Measurements from ENCODE around the gene ABCA10. TPM values are rescaled to one million over a fixed set of nuclear protein-coding genes. Genes with fewer than 3 reads are reported as not detected.

ABCA10 gene
- total and polyA plus RNA-seq, 2 of the 13 experiments (the other 11 are each of a cell fraction or from before 2014, with no cell fraction given) = 0.02 to 0.08 TPM

- TF ChIP-seq, protein P1, sequence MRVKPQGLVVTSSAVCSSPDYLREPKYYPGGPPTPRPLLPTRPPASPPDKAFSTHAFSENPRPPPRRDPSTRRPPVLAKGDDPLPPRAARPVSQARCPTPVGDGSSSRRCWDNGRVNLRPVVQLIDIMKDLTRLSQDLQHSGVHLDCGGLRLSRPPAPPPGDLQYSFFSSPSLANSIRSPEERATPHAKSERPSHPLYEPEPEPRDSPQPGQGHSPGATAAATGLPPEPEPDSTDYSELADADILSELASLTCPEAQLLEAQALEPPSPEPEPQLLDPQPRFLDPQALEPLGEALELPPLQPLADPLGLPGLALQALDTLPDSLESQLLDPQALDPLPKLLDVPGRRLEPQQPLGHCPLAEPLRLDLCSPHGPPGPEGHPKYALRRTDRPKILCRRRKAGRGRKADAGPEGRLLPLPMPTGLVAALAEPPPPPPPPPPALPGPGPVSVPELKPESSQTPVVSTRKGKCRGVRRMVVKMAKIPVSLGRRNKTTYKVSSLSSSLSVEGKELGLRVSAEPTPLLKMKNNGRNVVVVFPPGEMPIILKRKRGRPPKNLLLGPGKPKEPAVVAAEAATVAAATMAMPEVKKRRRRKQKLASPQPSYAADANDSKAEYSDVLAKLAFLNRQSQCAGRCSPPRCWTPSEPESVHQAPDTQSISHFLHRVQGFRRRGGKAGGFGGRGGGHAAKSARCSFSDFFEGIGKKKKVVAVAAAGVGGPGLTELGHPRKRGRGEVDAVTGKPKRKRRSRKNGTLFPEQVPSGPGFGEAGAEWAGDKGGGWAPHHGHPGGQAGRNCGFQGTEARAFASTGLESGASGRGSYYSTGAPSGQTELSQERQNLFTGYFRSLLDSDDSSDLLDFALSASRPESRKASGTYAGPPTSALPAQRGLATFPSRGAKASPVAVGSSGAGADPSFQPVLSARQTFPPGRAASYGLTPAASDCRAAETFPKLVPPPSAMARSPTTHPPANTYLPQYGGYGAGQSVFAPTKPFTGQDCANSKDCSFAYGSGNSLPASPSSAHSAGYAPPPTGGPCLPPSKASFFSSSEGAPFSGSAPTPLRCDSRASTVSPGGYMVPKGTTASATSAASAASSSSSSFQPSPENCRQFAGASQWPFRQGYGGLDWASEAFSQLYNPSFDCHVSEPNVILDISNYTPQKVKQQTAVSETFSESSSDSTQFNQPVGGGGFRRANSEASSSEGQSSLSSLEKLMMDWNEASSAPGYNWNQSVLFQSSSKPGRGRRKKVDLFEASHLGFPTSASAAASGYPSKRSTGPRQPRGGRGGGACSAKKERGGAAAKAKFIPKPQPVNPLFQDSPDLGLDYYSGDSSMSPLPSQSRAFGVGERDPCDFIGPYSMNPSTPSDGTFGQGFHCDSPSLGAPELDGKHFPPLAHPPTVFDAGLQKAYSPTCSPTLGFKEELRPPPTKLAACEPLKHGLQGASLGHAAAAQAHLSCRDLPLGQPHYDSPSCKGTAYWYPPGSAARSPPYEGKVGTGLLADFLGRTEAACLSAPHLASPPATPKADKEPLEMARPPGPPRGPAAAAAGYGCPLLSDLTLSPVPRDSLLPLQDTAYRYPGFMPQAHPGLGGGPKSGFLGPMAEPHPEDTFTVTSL (CRISPR knock-in tag; IDR thresholded peaks at IDR 0.05; ENCODE audit: borderline replicate concordance) = peak; percentile 58; the same call in 1 of the 2 replicates
- no peak for TF ChIP-seq MTA3 (CRISPR knock-in tag; IDR thresholded peaks at IDR 0.05)
- TF ChIP-seq, protein P2, sequence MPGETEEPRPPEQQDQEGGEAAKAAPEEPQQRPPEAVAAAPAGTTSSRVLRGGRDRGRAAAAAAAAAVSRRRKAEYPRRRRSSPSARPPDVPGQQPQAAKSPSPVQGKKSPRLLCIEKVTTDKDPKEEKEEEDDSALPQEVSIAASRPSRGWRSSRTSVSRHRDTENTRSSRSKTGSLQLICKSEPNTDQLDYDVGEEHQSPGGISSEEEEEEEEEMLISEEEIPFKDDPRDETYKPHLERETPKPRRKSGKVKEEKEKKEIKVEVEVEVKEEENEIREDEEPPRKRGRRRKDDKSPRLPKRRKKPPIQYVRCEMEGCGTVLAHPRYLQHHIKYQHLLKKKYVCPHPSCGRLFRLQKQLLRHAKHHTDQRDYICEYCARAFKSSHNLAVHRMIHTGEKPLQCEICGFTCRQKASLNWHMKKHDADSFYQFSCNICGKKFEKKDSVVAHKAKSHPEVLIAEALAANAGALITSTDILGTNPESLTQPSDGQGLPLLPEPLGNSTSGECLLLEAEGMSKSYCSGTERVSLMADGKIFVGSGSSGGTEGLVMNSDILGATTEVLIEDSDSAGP (CRISPR knock-in tag; IDR thresholded peaks at IDR 0.05; ENCODE audit: borderline replicate concordance) = no peak
- TF ChIP-seq ZNF616 (CRISPR knock-in tag; IDR thresholded peaks at IDR 0.05; ENCODE audit: low read depth) = no peak
- no peak for TF ChIP-seq NFE2 (CRISPR knock-in tag; IDR thresholded peaks at IDR 0.05)
- TF ChIP-seq, protein P3, sequence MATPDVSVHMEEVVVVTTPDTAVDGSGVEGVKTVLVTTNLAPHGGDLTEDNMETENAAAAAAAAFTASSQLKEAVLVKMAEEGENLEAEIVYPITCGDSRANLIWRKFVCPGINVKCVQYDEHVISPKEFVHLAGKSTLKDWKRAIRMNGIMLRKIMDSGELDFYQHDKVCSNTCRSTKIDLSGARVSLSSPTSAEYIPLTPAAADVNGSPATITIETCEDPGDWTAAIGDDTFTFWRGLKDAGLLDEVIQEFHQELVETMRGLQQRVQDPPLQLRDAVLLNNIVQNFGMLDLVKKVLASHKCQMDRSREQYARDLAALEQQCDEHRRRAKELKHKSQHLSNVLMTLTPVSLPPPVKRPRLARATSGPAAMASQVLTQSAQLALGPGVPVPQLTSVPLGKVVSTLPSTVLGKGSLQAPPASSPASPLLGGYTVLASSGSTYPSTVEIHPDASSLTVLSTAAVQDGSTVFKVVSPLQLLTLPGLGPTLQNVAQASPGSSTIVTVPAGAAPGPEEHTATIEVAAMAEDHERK (CRISPR knock-in tag; IDR thresholded peaks at IDR 0.05; ENCODE audit: low read depth) = no peak
- TF ChIP-seq ZNF460 (CRISPR knock-in tag; IDR thresholded peaks at IDR 0.05; ENCODE audit: borderline replicate concordance) = no peak
- TF ChIP-seq REPIN1 (CRISPR knock-in tag; IDR thresholded peaks at IDR 0.05; ENCODE audit: borderline replicate concordance, low read depth) = no peak
- 0 out of 2 replicates have a peak, but pooled peaks have one; percentile 41 for TF ChIP-seq ZNF331 (CRISPR knock-in tag; IDR thresholded peaks at IDR 0.05)
- TF ChIP-seq ZNF317 (CRISPR knock-in tag; IDR thresholded peaks at IDR 0.05) = no peak
- no peak for TF ChIP-seq SCMH1 (CRISPR knock-in tag; IDR thresholded peaks at IDR 0.05; ENCODE audit: borderline replicate concordance)
- TF ChIP-seq CEBPB (IDR thresholded peaks at IDR 0.05; ENCODE audit: borderline replicate concordance, low read depth, low read length) = peak; percentile 81
- TF ChIP-seq, protein P4, sequence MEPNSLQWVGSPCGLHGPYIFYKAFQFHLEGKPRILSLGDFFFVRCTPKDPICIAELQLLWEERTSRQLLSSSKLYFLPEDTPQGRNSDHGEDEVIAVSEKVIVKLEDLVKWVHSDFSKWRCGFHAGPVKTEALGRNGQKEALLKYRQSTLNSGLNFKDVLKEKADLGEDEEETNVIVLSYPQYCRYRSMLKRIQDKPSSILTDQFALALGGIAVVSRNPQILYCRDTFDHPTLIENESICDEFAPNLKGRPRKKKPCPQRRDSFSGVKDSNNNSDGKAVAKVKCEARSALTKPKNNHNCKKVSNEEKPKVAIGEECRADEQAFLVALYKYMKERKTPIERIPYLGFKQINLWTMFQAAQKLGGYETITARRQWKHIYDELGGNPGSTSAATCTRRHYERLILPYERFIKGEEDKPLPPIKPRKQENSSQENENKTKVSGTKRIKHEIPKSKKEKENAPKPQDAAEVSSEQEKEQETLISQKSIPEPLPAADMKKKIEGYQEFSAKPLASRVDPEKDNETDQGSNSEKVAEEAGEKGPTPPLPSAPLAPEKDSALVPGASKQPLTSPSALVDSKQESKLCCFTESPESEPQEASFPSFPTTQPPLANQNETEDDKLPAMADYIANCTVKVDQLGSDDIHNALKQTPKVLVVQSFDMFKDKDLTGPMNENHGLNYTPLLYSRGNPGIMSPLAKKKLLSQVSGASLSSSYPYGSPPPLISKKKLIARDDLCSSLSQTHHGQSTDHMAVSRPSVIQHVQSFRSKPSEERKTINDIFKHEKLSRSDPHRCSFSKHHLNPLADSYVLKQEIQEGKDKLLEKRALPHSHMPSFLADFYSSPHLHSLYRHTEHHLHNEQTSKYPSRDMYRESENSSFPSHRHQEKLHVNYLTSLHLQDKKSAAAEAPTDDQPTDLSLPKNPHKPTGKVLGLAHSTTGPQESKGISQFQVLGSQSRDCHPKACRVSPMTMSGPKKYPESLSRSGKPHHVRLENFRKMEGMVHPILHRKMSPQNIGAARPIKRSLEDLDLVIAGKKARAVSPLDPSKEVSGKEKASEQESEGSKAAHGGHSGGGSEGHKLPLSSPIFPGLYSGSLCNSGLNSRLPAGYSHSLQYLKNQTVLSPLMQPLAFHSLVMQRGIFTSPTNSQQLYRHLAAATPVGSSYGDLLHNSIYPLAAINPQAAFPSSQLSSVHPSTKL (CRISPR knock-in tag; IDR thresholded peaks at IDR 0.05) = peak; percentile 84
- TF ChIP-seq SP4 (CRISPR knock-in tag; IDR thresholded peaks at IDR 0.05) = no peak
Observed at GRCh38 chr17:69175625-69176456, 52.8 kb downstream of the ABCA10 start (continued).
